Raji (cell line): ENCODE data around the gene NXPH1.

ENCODE experiments used
- POLR2A ChIP-seq: IDR thresholded peaks from 2 replicates; pipeline ENCODE4 v1.6.1; 2011; ENCODE audit warnings: low read depth, low read length, control low read depth; ENCODE audit not compliant: insufficient read depth

NXPH1 gene

GRCh38 chr7:8430643-8431042 is 2.8 kb upstream of the NXPH1 start:
- no peak for TF ChIP-seq POLR2A

GRCh38 chr7:8434290-8435002 is 1.0 kb downstream of the NXPH1 start:
- TF ChIP-seq POLR2A, result no peak

- no peak for TF ChIP-seq POLR2A
Observed at GRCh38 chr7:8435095-8435494, 1.7 kb downstream of the NXPH1 start.

- TF ChIP-seq POLR2A, result no peak
Observed at GRCh38 chr7:8435590-8436545, 2.5 kb downstream of the NXPH1 start.

GRCh38 chr7:8436965-8437364 is 3.6 kb downstream of the NXPH1 start:
- no peak for TF ChIP-seq POLR2A

- TF ChIP-seq POLR2A, result no peak
Observed at GRCh38 chr7:8437606-8438005, 4.2 kb downstream of the NXPH1 start.

- TF ChIP-seq POLR2A, result no peak
Observed at GRCh38 chr7:8440670-8441069, 7.3 kb downstream of the NXPH1 start.

- no peak for TF ChIP-seq POLR2A
Observed at GRCh38 chr7:8441106-8441965, 7.9 kb downstream of the NXPH1 start.

- no peak for TF ChIP-seq POLR2A
Observed at GRCh38 chr7:8442051-8442813, 8.8 kb downstream of the NXPH1 start.

GRCh38 chr7:8442814-8443304 is 9.4 kb downstream of the NXPH1 start:
- TF ChIP-seq POLR2A, result no peak

- no peak for TF ChIP-seq POLR2A
Observed at GRCh38 chr7:8443576-8444467, 10.4 kb downstream of the NXPH1 start.

GRCh38 chr7:8444468-8444769 is 11.0 kb downstream of the NXPH1 start:
- TF ChIP-seq POLR2A, result no peak

- no peak for TF ChIP-seq POLR2A
Observed at GRCh38 chr7:8453535-8453934, 20.1 kb downstream of the NXPH1 start.

- no peak for TF ChIP-seq POLR2A
Observed at GRCh38 chr7:8455426-8455825, 22.0 kb downstream of the NXPH1 start.

GRCh38 chr7:8462309-8462708 is 28.9 kb downstream of the NXPH1 start:
- no peak for TF ChIP-seq POLR2A
